GM12864 (cell line): ENCODE data around the gene GZMA.

ENCODE experiments used
- DNase-seq: peaks from one replicate; pipeline ENCODE4 v3.0.0-alpha.2; 2011; ENCODE audit warnings: low read depth
- H3K4me3 ChIP-seq: 2 replicates; pipeline ENCODE4 v1.5.1; 2011; ENCODE audit warnings: mild to moderate bottlenecking, low read depth, low read length, control low read depth
- TF ChIP-seq, protein P1 (sequence below): IDR thresholded peaks from 2 replicates; pipeline ENCODE4 v1.5.1; 2011; ENCODE audit warnings: low read depth, mild to moderate bottlenecking, moderate library complexity, low read length, control low read depth, inconsistent platforms; ENCODE audit errors: missing control alignments

The GZMA gene

DNA sequence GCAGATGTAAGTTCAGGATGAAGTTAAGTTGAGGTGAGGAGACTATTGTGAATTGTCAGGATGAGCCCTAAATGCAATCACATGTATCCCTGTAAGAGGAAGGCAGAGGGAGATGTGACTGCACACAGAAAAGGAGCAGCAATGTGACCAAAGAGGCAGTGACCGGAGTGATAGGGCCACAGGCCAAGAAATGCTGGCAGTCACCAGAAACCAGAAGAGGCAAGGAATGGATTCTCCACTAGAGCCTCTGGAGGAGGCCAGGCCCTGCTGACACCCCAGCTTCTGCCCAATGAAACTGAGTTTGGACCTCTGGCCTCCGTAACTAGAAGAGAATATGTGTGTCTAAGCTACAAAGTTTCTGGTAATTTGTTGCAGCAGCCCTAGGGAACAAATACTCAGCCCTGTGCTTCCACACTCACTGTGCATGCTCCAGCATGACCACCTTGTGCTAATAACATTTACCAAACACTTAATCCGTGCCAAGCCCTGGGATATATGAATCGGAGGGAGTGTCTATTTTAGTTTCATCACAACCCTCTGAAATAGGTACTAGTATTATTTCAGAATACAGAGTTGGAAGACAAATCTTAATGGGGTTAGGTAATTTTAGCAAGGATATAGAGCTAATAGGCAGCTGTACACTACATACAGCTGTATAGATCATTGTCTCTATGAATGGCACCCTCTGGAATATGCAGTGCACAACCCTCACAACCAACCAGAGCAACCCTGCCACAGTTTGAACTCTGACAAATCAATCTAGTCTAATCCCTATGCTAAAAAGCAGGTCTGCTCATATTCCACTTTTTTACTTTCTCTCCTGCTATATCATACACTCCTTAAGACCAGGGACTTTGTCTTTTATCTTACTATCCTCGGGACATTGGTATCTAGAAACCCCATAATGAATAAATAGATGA lies 49.7 kb downstream of the GZMA start:
- no peak overlapping the region for H3K4me3 ChIP-seq
- TF ChIP-seq, protein P1, sequence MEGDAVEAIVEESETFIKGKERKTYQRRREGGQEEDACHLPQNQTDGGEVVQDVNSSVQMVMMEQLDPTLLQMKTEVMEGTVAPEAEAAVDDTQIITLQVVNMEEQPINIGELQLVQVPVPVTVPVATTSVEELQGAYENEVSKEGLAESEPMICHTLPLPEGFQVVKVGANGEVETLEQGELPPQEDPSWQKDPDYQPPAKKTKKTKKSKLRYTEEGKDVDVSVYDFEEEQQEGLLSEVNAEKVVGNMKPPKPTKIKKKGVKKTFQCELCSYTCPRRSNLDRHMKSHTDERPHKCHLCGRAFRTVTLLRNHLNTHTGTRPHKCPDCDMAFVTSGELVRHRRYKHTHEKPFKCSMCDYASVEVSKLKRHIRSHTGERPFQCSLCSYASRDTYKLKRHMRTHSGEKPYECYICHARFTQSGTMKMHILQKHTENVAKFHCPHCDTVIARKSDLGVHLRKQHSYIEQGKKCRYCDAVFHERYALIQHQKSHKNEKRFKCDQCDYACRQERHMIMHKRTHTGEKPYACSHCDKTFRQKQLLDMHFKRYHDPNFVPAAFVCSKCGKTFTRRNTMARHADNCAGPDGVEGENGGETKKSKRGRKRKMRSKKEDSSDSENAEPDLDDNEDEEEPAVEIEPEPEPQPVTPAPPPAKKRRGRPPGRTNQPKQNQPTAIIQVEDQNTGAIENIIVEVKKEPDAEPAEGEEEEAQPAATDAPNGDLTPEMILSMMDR: no peak
- no peak for DNase-seq

DNA sequence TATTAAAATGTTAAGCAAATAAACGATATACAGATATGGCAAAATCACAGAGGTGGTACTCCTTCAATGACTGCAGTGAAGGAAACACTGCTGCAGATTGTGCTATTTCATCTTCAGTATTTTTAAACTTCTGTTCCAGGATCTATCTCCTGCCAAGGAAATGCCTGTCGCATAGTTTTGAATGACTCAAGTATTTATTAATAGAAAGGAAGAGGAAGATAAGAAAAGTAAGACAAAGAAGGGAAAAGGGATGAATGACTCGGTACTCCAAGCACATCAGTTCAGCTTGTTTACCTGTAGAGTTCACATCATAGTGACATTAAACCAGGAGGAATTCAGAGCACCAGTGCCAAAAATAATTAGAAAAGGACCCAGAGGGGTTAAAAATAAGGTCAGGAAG lies 52.4 kb downstream of the GZMA start:
- no peak for DNase-seq
- TF ChIP-seq, protein P1: no peak
- no peak overlapping the region for H3K4me3 ChIP-seq
